ENCODE measurements around the gene TRIM4. TPM values are rescaled to one million over a fixed set of nuclear protein-coding genes. Genes with fewer than 3 reads are reported as not detected.
"Not testable (repeated sequence)": the region's sequence is repeated elsewhere in the genome, so short reads cannot be mapped to it uniquely, and the experiment has no call there.

Gene TRIM4
- polyA plus RNA-seq, 1 donor: 33.2 TPM

DNA sequence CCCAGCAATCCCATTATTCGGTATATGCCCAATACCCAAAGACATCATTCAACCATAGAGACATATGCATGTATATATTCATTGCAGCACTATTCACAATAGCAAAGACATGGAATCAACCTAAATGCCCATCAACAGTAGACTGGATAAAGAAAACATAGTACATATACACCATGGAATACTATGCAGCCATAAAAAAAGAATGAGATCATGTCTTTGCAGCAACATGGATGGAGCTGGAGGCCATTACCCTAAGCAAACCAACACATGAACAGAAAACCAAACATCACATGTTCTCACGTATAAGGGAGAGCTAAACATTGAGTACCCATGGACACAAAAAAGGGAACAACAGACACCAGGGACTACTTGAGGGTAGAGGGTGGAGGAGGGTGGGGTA is 29.0 kb downstream of the TRIM4 start:
- WGBS (ENCODE audit: insufficient coverage, low lambda C conversion rate): no CpG with 5 or more reads among the region's 2 CpGs
- DNase-seq; H3K27me3 ChIP-seq (ENCODE audit: control insufficient read depth, insufficient read depth, low read length); H3K4me1 ChIP-seq (ENCODE audit: control insufficient read depth, insufficient read depth, low read length); H3K4me3 ChIP-seq (ENCODE audit: low read length); H3K27ac ChIP-seq (ENCODE audit: low read length): not testable (repeated sequence)
- Histone ChIP-seq H3K9me3 (ENCODE audit: control insufficient read depth, low read depth, low read length) (peaks cover 10% of the 10 kb centered on the region), H3K36me3 (ENCODE audit: control insufficient read depth, insufficient read depth, low read length) (peaks cover 10% of the 10 kb centered on the region)

DNA sequence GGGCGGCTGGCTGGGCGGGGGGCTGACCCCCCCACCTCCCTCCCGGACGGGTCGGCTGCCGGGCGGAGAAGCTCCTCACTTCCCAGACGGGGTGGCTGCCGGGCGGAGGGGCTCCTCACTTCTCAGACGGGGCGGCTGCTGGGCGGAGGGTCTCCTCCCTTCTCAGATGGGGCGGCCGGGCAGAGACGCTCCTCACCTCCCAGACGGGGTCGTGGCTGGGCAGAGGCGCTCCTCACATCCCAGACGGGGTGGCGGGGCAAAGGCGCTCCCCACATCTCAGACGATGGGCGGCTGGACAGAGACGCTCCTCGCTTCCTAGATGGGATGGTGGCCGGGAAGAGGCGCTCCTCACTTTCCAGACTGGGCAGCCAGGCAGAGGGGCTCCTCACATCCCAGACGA is 31.0 kb downstream of the TRIM4 start:
- H3K27ac ChIP-seq (ENCODE audit: low read length); H3K27me3 ChIP-seq (ENCODE audit: control insufficient read depth, insufficient read depth, low read length); H3K4me3 ChIP-seq (ENCODE audit: low read length); H3K4me1 ChIP-seq (ENCODE audit: control insufficient read depth, insufficient read depth, low read length); DNase-seq: not testable (repeated sequence)
- H3K9me3 ChIP-seq (ENCODE audit: control insufficient read depth, low read depth, low read length): peaks cover 10% of the 10 kb centered on the region
- H3K36me3 ChIP-seq (ENCODE audit: control insufficient read depth, insufficient read depth, low read length): peaks cover 10% of the 10 kb centered on the region
- WGBS (ENCODE audit: insufficient coverage, low lambda C conversion rate): no CpG with 5 or more reads among the region's 29 CpGs

DNA sequence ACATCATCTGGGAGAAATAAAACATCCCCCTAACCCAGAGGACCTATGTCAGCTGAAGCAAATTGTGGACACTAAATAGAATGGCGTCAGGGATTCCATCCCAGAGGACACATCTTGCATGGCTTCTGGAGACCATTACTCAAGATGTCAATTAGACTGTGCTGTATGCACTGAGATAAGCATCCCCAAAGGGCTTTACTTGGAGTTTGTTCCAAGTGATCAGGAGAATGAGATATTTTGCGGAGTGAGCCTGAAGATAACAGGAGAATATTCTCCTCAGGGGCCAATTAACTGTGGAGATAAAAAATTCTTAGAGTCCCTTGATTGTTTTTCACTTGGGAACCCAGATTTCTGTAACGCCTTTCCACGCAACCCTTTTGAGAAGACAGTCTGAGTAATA is 38.0 kb downstream of the TRIM4 start:
- no peak for DNase-seq
- no CpG with 5 or more reads among the region's 4 CpGs for whole genome bisulfite sequencing (ENCODE audit: insufficient coverage, low lambda C conversion rate)
- Histone ChIP-seq H3K27me3 (ENCODE audit: control insufficient read depth, insufficient read depth, low read length) (no peaks in the 10 kb centered on the region), H3K36me3 (ENCODE audit: control insufficient read depth, insufficient read depth, low read length) (no peaks in the 10 kb centered on the region), H3K27ac (ENCODE audit: low read length) (no peak overlapping the region), H3K4me1 (ENCODE audit: control insufficient read depth, insufficient read depth, low read length) (no peaks in the 10 kb centered on the region), H3K9me3 (ENCODE audit: control insufficient read depth, low read depth, low read length) (no peaks in the 10 kb centered on the region), H3K4me3 (ENCODE audit: low read length) (no peak overlapping the region)

DNA sequence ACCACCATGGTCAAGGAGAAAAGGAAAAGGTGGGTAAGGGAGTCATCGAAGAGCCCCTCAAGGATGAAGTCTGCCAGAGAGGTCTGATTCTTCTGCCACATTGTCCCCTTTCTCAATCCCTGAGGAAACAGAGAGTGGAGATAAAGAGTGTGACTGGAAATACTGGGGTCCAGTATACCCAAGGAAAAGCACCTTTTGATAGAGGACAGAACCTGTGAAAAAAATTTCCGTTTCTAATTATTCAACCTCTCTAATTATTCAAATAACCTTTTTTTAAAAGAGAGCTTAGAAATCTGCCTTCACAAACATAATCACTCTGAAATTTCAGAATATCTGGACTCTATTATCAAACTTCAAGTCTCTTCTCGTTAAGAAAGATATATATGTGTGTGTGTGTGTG is 42.4 kb downstream of the TRIM4 start, which contains the start of gene OR2AE1:
Gene OR2AE1, minus strand, starts transcription at position 101 of the 400 bp plus-strand sequence. Its CDS starts 0 bp downstream, at position 101.
- Histone ChIP-seq H3K36me3 (ENCODE audit: control insufficient read depth, insufficient read depth, low read length) (no peaks in the 10 kb centered on the region), H3K4me3 (ENCODE audit: low read length) (no peak within 1 kb of the TSS), H3K27me3 (ENCODE audit: control insufficient read depth, insufficient read depth, low read length) (no peaks in the 10 kb centered on the region), H3K9me3 (ENCODE audit: control insufficient read depth, low read depth, low read length) (no peaks in the 10 kb centered on the region), H3K27ac (ENCODE audit: low read length) (no peak within 1 kb of the TSS), H3K4me1 (ENCODE audit: control insufficient read depth, insufficient read depth, low read length) (no peaks in the 10 kb centered on the region)
- no peak for DNase-seq
- 80% methylated on average over 1 of the region's 3 CpGs for WGBS (ENCODE audit: insufficient coverage, low lambda C conversion rate)

DNA sequence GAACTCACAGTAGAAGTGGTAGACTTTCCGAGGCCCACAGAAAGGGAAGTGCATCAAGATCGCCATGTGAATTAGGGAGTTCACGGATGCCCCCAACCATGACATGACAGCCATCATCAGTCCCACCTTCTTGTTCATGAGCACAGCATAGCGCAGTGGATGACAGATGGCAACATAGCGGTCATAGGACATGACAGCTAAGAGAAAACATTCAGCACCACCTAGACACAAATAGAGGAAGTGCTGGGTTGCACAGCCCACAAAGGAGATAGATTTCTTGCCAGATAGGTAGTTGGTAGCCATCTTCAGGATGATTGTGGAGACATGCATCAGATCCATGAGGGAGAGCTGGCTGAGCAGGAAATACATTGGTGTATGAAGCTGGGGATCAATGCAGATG is 42.8 kb downstream of the TRIM4 start:
- no peaks in the 10 kb centered on the region for H3K9me3 ChIP-seq (ENCODE audit: control insufficient read depth, low read depth, low read length)
- no peaks in the 10 kb centered on the region for H3K27me3 ChIP-seq (ENCODE audit: control insufficient read depth, insufficient read depth, low read length)
- no peak for DNase-seq
- H3K36me3 ChIP-seq (ENCODE audit: control insufficient read depth, insufficient read depth, low read length): no peaks in the 10 kb centered on the region
- H3K27ac ChIP-seq (ENCODE audit: low read length): no peak overlapping the region
- no peaks in the 10 kb centered on the region for H3K4me1 ChIP-seq (ENCODE audit: control insufficient read depth, insufficient read depth, low read length)
- no CpG with 5 or more reads among the region's 5 CpGs for WGBS (ENCODE audit: insufficient coverage, low lambda C conversion rate)
- H3K4me3 ChIP-seq (ENCODE audit: low read length): no peak overlapping the region

DNA sequence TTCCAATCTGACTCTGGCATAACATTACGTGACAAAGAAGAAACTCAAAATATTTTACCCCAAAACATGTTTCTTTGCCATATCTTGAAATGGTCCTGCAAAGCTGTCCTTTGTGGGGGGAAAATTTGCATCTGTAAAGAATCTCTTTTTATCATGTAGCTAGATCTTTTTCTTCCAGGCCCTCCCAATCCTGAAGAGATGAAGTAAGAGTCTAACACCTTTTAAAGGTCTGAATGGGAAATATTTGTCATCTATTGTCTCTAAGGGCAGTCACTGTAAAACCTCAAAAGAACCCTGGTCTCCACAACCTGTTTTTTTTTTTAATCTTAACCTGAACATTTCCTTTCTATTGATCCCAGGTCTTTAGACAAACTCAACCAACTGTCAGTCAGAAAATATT is 51.1 kb downstream of the TRIM4 start:
- no CpG with 5 or more reads among the region's 1 CpG for WGBS (ENCODE audit: insufficient coverage, low lambda C conversion rate)
- no peak overlapping the region for H3K4me3 ChIP-seq (ENCODE audit: low read length)
- no peak for DNase-seq
- no peaks in the 10 kb centered on the region for H3K27me3 ChIP-seq (ENCODE audit: control insufficient read depth, insufficient read depth, low read length)
- no peak overlapping the region for H3K27ac ChIP-seq (ENCODE audit: low read length)
- H3K9me3 ChIP-seq (ENCODE audit: control insufficient read depth, low read depth, low read length): no peaks in the 10 kb centered on the region
- H3K4me1 ChIP-seq (ENCODE audit: control insufficient read depth, insufficient read depth, low read length): no peaks in the 10 kb centered on the region
- no peaks in the 10 kb centered on the region for H3K36me3 ChIP-seq (ENCODE audit: control insufficient read depth, insufficient read depth, low read length)

DNA sequence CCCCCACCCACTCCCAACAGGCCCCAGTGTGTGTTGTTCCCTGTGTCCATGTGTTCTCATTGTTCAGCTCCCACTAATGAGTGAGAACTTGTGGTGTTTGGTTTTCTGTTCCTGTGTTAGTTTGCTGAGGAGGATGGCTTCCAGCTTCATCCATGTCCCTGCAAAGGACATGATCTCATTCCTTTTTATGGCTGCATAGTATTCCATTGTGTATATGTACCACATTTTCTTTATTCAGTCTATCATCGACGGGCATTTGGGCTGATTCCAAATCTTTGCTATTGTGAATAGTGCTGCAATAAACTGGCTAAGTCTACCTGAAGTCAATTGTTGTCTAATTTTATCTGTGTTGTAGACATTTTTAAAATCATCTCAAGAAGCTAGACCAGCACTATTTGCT is 51.9 kb downstream of the TRIM4 start:
- not testable (repeated sequence) for H3K27ac ChIP-seq (ENCODE audit: low read length); H3K36me3 ChIP-seq (ENCODE audit: control insufficient read depth, insufficient read depth, low read length); H3K4me3 ChIP-seq (ENCODE audit: low read length); H3K9me3 ChIP-seq (ENCODE audit: control insufficient read depth, low read depth, low read length); H3K4me1 ChIP-seq (ENCODE audit: control insufficient read depth, insufficient read depth, low read length); DNase-seq; H3K27me3 ChIP-seq (ENCODE audit: control insufficient read depth, insufficient read depth, low read length)
- no CpG with 5 or more reads among the region's 2 CpGs for WGBS (ENCODE audit: insufficient coverage, low lambda C conversion rate)

DNA sequence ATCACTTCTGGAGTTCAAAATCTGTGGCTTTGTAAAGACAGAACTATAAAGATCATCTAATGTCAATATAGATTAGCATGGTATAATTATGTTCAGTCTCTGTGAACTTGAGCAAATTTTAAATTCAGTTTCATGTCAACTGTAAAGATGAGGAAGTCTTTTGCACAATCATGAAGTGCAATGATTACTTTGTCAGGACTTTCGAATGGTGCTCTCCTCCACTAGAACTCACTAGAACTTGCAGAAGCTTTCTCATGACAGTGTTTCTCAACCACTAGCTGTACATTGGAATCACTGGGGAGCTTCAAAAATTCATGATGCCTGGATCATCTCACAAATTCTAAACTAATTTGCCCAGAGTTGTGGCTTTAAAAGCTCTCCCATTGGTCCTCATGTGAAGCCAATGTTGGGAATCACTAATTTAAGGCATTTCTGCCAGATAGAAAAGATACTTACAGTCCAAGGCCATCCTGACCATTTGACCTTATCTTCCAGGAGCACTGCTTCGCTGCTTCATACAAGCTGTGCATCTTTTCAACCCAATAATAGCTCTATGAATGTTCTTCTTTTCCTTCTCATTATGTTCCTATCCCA is 55.4 kb downstream of the TRIM4 start:
- H3K27me3 ChIP-seq (ENCODE audit: control insufficient read depth, insufficient read depth, low read length): no peaks in the 10 kb centered on the region
- H3K36me3 ChIP-seq (ENCODE audit: control insufficient read depth, insufficient read depth, low read length): no peaks in the 10 kb centered on the region
- no peak overlapping the region for H3K27ac ChIP-seq (ENCODE audit: low read length)
- WGBS (ENCODE audit: insufficient coverage, low lambda C conversion rate): 0% methylated on average over 1 of the region's 2 CpGs
- no peak overlapping the region for H3K4me3 ChIP-seq (ENCODE audit: low read length)
- DNase-seq: no peak
- no peaks in the 10 kb centered on the region for H3K4me1 ChIP-seq (ENCODE audit: control insufficient read depth, insufficient read depth, low read length)
- no peaks in the 10 kb centered on the region for H3K9me3 ChIP-seq (ENCODE audit: control insufficient read depth, low read depth, low read length)

DNA sequence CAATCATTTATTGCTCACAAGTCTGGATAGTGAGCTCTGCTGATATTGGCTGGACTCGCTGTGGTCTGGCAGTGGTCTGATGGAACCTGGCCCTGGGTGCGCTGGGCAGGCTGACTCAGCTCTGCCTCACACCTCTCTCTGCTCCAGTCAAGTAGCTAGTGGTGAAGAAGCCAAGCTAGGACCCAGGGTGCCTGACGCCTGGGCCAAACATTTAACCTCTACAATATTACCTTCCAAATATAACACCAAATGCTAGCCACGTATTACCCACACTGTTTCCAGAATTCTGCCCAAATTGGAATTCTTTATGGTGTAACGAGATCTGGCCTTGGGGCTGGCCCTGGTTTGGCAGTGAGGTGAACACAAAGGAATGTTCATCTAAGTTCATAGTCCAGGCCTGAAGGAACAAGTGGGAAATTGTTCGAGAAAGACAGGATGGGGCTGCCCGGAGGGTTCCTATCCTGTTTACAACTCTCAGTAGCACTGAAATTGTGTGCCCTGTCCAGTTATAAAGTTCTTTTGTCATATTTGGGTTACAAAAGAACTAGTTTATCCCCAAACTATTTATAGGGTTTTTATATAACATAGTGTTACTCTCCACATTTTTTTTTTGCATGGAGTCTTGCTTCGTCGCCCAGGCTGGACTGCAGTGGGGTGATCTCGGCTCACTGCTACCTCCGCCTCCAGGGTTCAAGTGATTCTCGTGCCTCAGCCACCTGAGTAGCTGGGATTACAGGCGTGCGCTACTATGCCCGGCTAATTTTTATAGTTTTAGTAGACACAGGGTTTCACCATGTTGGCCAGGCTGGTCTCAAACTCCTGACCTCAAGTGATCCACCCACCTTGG is 58.8 kb downstream of the TRIM4 start:
- Histone ChIP-seq H3K27ac (ENCODE audit: low read length) (no peak overlapping the region), H3K4me3 (ENCODE audit: low read length) (no peak overlapping the region), H3K36me3 (ENCODE audit: control insufficient read depth, insufficient read depth, low read length) (no peaks in the 10 kb centered on the region), H3K27me3 (ENCODE audit: control insufficient read depth, insufficient read depth, low read length) (no peaks in the 10 kb centered on the region), H3K9me3 (ENCODE audit: control insufficient read depth, low read depth, low read length) (no peaks in the 10 kb centered on the region), H3K4me1 (ENCODE audit: control insufficient read depth, insufficient read depth, low read length) (no peaks in the 10 kb centered on the region)
- no CpG with 5 or more reads among the region's 15 CpGs for WGBS (ENCODE audit: insufficient coverage, low lambda C conversion rate)
- peak; percentile 20 to 65 for DNase-seq

DNA sequence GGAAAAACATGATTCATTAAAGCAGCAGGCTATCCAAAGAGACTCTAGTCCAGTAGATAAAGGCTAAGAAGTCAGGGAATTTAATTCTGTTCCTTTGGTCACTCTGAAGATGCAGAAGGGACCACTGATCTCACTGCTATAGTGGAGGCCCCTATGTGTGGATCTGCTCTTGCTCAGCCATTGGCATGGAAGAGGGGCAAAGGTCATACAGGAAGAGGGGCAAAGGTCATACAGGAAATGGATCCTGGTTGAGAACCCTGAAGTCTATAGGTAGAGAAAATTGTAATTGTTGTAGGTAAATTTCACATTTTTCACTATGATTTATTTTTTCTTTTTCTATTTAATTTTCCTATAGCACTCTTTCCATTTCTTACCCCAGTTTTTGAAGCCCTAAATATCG is 64.1 kb downstream of the TRIM4 start:
- Histone ChIP-seq H3K9me3 (ENCODE audit: control insufficient read depth, low read depth, low read length) (no peaks in the 10 kb centered on the region), H3K36me3 (ENCODE audit: control insufficient read depth, insufficient read depth, low read length) (no peaks in the 10 kb centered on the region), H3K4me1 (ENCODE audit: control insufficient read depth, insufficient read depth, low read length) (no peaks in the 10 kb centered on the region), H3K27ac (ENCODE audit: low read length) (no peak overlapping the region), H3K27me3 (ENCODE audit: control insufficient read depth, insufficient read depth, low read length) (no peaks in the 10 kb centered on the region), H3K4me3 (ENCODE audit: low read length) (no peak overlapping the region)
- 86% methylated on average over 1 of the region's 1 CpG for WGBS (ENCODE audit: insufficient coverage, low lambda C conversion rate)
- no peak for DNase-seq

Data from large intestine (tissue), 3 donors.